ENCODE results near the gene SECISBP2. TPM values are rescaled to one million over a fixed set of nuclear protein-coding genes. Genes with fewer than 3 reads are reported as not detected.
"Not testable (repeated sequence)": the region's sequence is repeated elsewhere in the genome, so short reads cannot be mapped to it uniquely, and the experiment has no call there.

SECISBP2 gene
- polyA plus RNA-seq, 2 of the 4 experiments (the other 2 are of a cell fraction), result 16.3 to 43.4 TPM

- TF ChIP-seq ELK1 (IDR thresholded peaks at IDR 0.05; ENCODE audit: low read depth, low read length) (no peak), HOXA7 (CRISPR knock-in tag; IDR thresholded peaks at IDR 0.05) (no peak)
These were observed 25.3 kb upstream of the SECISBP2 start (continued) for GRCh38 chr9:89293014-89293413.

GRCh38 chr9:89295400-89295799 is 22.9 kb upstream of the SECISBP2 start:
- ChIA-PET POLR2A (no interaction called here), CTCF (no interaction called here)
- peaks cover 8% of the 10 kb centered on the region; the same call in 1 of the 3 replicates for H3K9me3 ChIP-seq
- no peak for DNase-seq (ENCODE audit: low read depth in 1 of 2, low spot score in 1 of 2)
- H3K4me3 ChIP-seq, result no peak overlapping the region
- ATAC-seq, result no peak
- 63% methylated on average over 5 of the region's 5 CpGs for WGBS (ENCODE audit: missing lambda C conversion rate)
- no peak for FAIRE-seq
- H3K27ac ChIP-seq, result no peak overlapping the region
- no peaks in the 10 kb centered on the region for H3K4me1 ChIP-seq
- H3K4me2 ChIP-seq, result no peak overlapping the region
- TF ChIP-seq RAD21 (conservative IDR thresholded peaks at IDR 0.05 in 1 of 2, IDR thresholded peaks at IDR 0.05 in 1 of 2) (no peak), MYC (IDR thresholded peaks at IDR 0.05; ENCODE audit: borderline replicate concordance, low read length) (no peak), ZFP36 (IDR thresholded peaks at IDR 0.05; ENCODE audit: borderline replicate concordance, partially characterized antibody) (no peak), KDM5A (IDR thresholded peaks at IDR 0.05) (no peak), FOSB (CRISPR knock-in tag; IDR thresholded peaks at IDR 0.05) (no peak), EHF (CRISPR knock-in tag; IDR thresholded peaks at IDR 0.05) (no peak), FOSL2 (IDR thresholded peaks at IDR 0.05) (no peak), FOSL2 (CRISPR knock-in tag; IDR thresholded peaks at IDR 0.05) (no peak), FOXS1 (CRISPR knock-in tag; IDR thresholded peaks at IDR 0.05) (no peak)

- H3K4me2 ChIP-seq; DNase-seq (ENCODE audit: low read depth in 1 of 2, low spot score in 1 of 2); H3K4me1 ChIP-seq; H3K9me3 ChIP-seq; ATAC-seq; CTCF ChIA-PET; FAIRE-seq; H3K27ac ChIP-seq; H3K4me3 ChIP-seq; POLR2A ChIA-PET: not testable (repeated sequence)
- WGBS (ENCODE audit: missing lambda C conversion rate), result 92% methylated on average over 2 of the region's 2 CpGs
These were observed 16.3 kb upstream of the SECISBP2 start for GRCh38 chr9:89301996-89302395.

- ChIA-PET CTCF (interaction anchor here (0.8 kb wide), 1 partner anchor 14 kb away, joined by 5 read pairs; the partner anchor contains the start of gene SECISBP2), POLR2A (no interaction called here)
- no peak for ATAC-seq
- Histone ChIP-seq H3K4me2 (no peak overlapping the region), H3K27ac (no peak overlapping the region), H3K4me3 (no peak overlapping the region), H3K9me3 (no peaks in the 10 kb centered on the region), H3K4me1 (peaks cover under 1% of the 10 kb centered on the region; the same call in 2 of the 3 replicates)
- TF ChIP-seq HOXA7 (CRISPR knock-in tag; IDR thresholded peaks at IDR 0.05) (no peak), POLR2AphosphoS2 (conservative IDR thresholded peaks at IDR 0.05; ENCODE audit: low read length) (no peak), CBX2 (IDR thresholded peaks at IDR 0.05; ENCODE audit: borderline replicate concordance, low read depth) (no peak), CHD4 (IDR thresholded peaks at IDR 0.05; ENCODE audit: borderline replicate concordance) (no peak), RNF2 (IDR thresholded peaks at IDR 0.05; ENCODE audit: borderline replicate concordance, low read depth) (no peak), ATOH8 (CRISPR knock-in tag; IDR thresholded peaks at IDR 0.05; ENCODE audit: low read depth) (no peak), BHLHE40 (IDR thresholded peaks at IDR 0.05; ENCODE audit: low read depth, low read length) (no peak), ZFP36 (IDR thresholded peaks at IDR 0.05; ENCODE audit: borderline replicate concordance, partially characterized antibody) (no peak), EHMT2 (IDR thresholded peaks at IDR 0.05; ENCODE audit: low read depth) (no peak), JUNB (IDR thresholded peaks at IDR 0.05) (no peak), CEBPB (IDR thresholded peaks at IDR 0.05) (no peak), FOSB (CRISPR knock-in tag; IDR thresholded peaks at IDR 0.05) (no peak), EP300 (IDR thresholded peaks at IDR 0.05) (no peak), REST (IDR thresholded peaks at IDR 0.05) (no peak), NPAS2 (CRISPR knock-in tag; IDR thresholded peaks at IDR 0.05; ENCODE audit: borderline replicate concordance) (no peak)
- no peak for FAIRE-seq
- DNase-seq (ENCODE audit: low read depth in 1 of 2, low spot score in 1 of 2), result no peak
- 82% methylated on average over 7 of the region's 7 CpGs for WGBS (ENCODE audit: missing lambda C conversion rate)
These were observed 14.1 kb upstream of the SECISBP2 start for GRCh38 chr9:89304020-89304833.
